ENCODE data around the gene SLC18A3. TPM values are rescaled to one million over a fixed set of nuclear protein-coding genes. Genes with fewer than 3 reads are reported as not detected.

Gene SLC18A3
- total RNA-seq, 1 experiment from 2014 or later, result not detected

- Histone ChIP-seq H2AFZ (ENCODE audit: low read depth, low read length, poor library complexity, severe bottlenecking) (no peak overlapping the region), H3K9me2 (ENCODE audit: insufficient read depth) (no peaks in the 10 kb centered on the region), H3K4me1 (ENCODE audit: control insufficient read depth in 1 of 2, insufficient read depth in 2 of 2, low read length in 2 of 2) (peaks cover 0 to 3% of the 10 kb centered on the region in 2 experiments; a peak in 1 of 4 replicates), H3K4me2 (ENCODE audit: low read length) (no peak overlapping the region), H3K27ac (ENCODE audit: low read depth, low read length) (no peak overlapping the region), H3K9me3 (ENCODE audit: control insufficient read depth in 1 of 2, insufficient read depth in 1 of 2, low read depth in 1 of 2, low read length in 2 of 2) (no peaks in the 10 kb centered on the region), H3K79me2 (ENCODE audit: insufficient read depth, low read length) (no peaks in the 10 kb centered on the region), H3K9ac (ENCODE audit: low read length) (no peak overlapping the region), H4K20me1 (ENCODE audit: insufficient read depth) (no peaks in the 10 kb centered on the region), H3K36me3 (ENCODE audit: control insufficient read depth in 1 of 2, insufficient read depth in 2 of 2, low read length in 2 of 2) (no peaks in the 10 kb centered on the region), H3K27me3 (ENCODE audit: insufficient read depth, low read length) (peaks cover 27% of the 10 kb centered on the region), H3K4me3 (replicated peaks in 1 of 2; ENCODE audit: low read depth in 1 of 2, low read length in 2 of 2) (no peak overlapping the region)
- intact Hi-C loops (cut with micrococcal nuclease), result loop anchor here (5.0 kb wide), 1 partner anchor 157 kb away; the partner anchor contains the start of gene OGDHL
- no peak for TF ChIP-seq YY1 (IDR thresholded peaks at IDR 0.05; ENCODE audit: extremely low read depth, insufficient replicate concordance, low read depth, low read length)
- no peak for TF ChIP-seq EZH2phosphoT487 (IDR thresholded peaks at IDR 0.05; ENCODE audit: borderline replicate concordance)
- no peak for TF ChIP-seq ELF1 (IDR thresholded peaks at IDR 0.05; ENCODE audit: borderline replicate concordance, low read depth)
- TF ChIP-seq RAD21 (IDR thresholded peaks at IDR 0.05; ENCODE audit: low read depth), result no peak
- no peak for TF ChIP-seq EZH2 (IDR thresholded peaks at IDR 0.05)
- TF ChIP-seq SRF (IDR thresholded peaks at IDR 0.05; ENCODE audit: low read depth), result no peak
- TF ChIP-seq POLR2AphosphoS5 (IDR thresholded peaks at IDR 0.05; ENCODE audit: low read depth, low read length), result no peak
- TF ChIP-seq ZBTB33 (IDR thresholded peaks at IDR 0.05; ENCODE audit: extremely low read depth, insufficient replicate concordance, low read length), result no peak
- no peak for TF ChIP-seq FOSL1 (IDR thresholded peaks at IDR 0.05; ENCODE audit: low read depth)
- TF ChIP-seq CBX3 (IDR thresholded peaks at IDR 0.05; ENCODE audit: low read depth), result no peak
- TF ChIP-seq POLR2A (IDR thresholded peaks at IDR 0.05; ENCODE audit: borderline replicate concordance, extremely low read depth, insufficient read depth, insufficient read length), result no peak
- no peak for TF ChIP-seq CEBPB (IDR thresholded peaks at IDR 0.05; ENCODE audit: low read depth)
- no peak for TF ChIP-seq ZFX (IDR thresholded peaks at IDR 0.05)
- TF ChIP-seq EGR1 (IDR thresholded peaks at IDR 0.05; ENCODE audit: low read depth), result no peak
- no peak for TF ChIP-seq SP1 (IDR thresholded peaks at IDR 0.05; ENCODE audit: low read depth)
- TF ChIP-seq MAX (IDR thresholded peaks at IDR 0.05), result no peak
- BruUV-seq (replicated peaks), result no TSS peak
- ATAC-seq, result no peak
- no peak for DNase-seq (ENCODE audit: low read depth, low spot score)
- RAD21 ChIA-PET (ENCODE audit: low non-redundant PET in 1 of 2, low total read pairs in 2 of 2, uncharacterized antibody in 2 of 2, unreplicated experiment in 2 of 2), result no interaction called here
- CTCF ChIA-PET, result no interaction called here
- POLR2A ChIA-PET, result no interaction called here
Observed at GRCh38 chr10:49605216-49605938, 4.7 kb upstream of the SLC18A3 start.

All from HCT116 (cell line).